K562 (cell line): Measurements from ENCODE around the gene ZMYND8. TPM values are rescaled to one million over a fixed set of nuclear protein-coding genes. Genes with fewer than 3 reads are reported as not detected.

Experiments
- C11orf30 ChIP-seq: fragments of 450-650 bp; IDR thresholded peaks from 2 replicates; pipeline ENCODE4 v1.6.1; 2016; ENCODE audit warnings: low read depth, mild to moderate bottlenecking
- EGR1 ChIP-seq: fragments of 450-650 bp; conservative IDR thresholded peaks from 2 replicates; pipeline ENCODE4 v1.6.1; 2017; ENCODE audit warnings: mild to moderate bottlenecking
- FOXM1 ChIP-seq, 2 experiments: fragments of 450-650 bp in 1 of 2; sonication (generic) in 1 of 2; formaldehyde crosslinking in 1 of 2; IDR thresholded peaks; 2 replicates each; pipeline versions ENCODE4 v1.6.1 to v1.9.0; 2017 to 2022; ENCODE audit warnings: low read depth in 2 of 2, mild to moderate bottlenecking in 2 of 2, missing genetic modification reagents in 1 of 2, moderate library complexity in 1 of 2
- GATA2 ChIP-seq: sonication (generic); formaldehyde crosslinking; IDR thresholded peaks from 2 replicates; pipeline ENCODE4 v1.4.0; 2020; ENCODE audit warnings: mild to moderate bottlenecking, missing genetic modification reagents
- KLF6 ChIP-seq: fragments of 250-450 bp; sonication (Bioruptor Pico); IDR thresholded peaks from 2 replicates; pipeline ENCODE4 v1.4.0; 2020; ENCODE audit warnings: mild to moderate bottlenecking, moderate library complexity, borderline replicate concordance
- L3MBTL2 ChIP-seq: fragments of 450-650 bp; IDR thresholded peaks from 2 replicates; pipeline ENCODE4 v1.6.1; 2016; ENCODE audit warnings: mild to moderate bottlenecking, moderate library complexity
- MAFG ChIP-seq: fragments of 450-650 bp; conservative IDR thresholded peaks from 2 replicates; pipeline ENCODE4 v1.6.1; 2016; ENCODE audit warnings: missing genetic modification characterization, missing compliant biosample characterization
- MCM2 ChIP-seq: fragments of 450-650 bp; IDR thresholded peaks from 2 replicates; pipeline ENCODE4 v1.6.1; 2017; ENCODE audit warnings: low read depth, mild to moderate bottlenecking
- MTA3 ChIP-seq: fragments of 450-650 bp; formaldehyde crosslinking; IDR thresholded peaks from 2 replicates; pipeline ENCODE4 v1.6.1; 2017; ENCODE audit warnings: mild to moderate bottlenecking, borderline replicate concordance
- NEUROD1 ChIP-seq: fragments of 150-350 bp; IDR thresholded peaks from 2 replicates; pipeline ENCODE4 v1.6.1; 2014; ENCODE audit warnings: borderline replicate concordance, low read length, low read depth; ENCODE audit not compliant: partially characterized antibody
- NFYB ChIP-seq: IDR thresholded peaks from 2 replicates; pipeline ENCODE4 v1.6.1; 2011; ENCODE audit warnings: mild to moderate bottlenecking, moderate library complexity; ENCODE audit not compliant: insufficient read length; ENCODE audit errors: extremely low read depth
- NRF1 ChIP-seq, 2 experiments: fragments of 450-650 bp; IDR thresholded peaks in 1 of 2; conservative IDR thresholded peaks in 1 of 2; 2 replicates each; pipeline ENCODE4 v1.6.1; 2014; ENCODE audit warnings: mild to moderate bottlenecking in 2 of 2
- POLR2AphosphoS2 ChIP-seq: IDR thresholded peaks from 2 replicates; pipeline ENCODE4 v1.6.1; 2012; ENCODE audit warnings: low read length, improper control_type of control experiment
- POLR3A ChIP-seq: IDR thresholded peaks from 2 replicates; pipeline ENCODE4 v1.6.1; 2011; ENCODE audit warnings: borderline replicate concordance, mild to moderate bottlenecking, moderate library complexity; ENCODE audit not compliant: insufficient read length, insufficient read depth; ENCODE audit errors: extremely low read depth
- PRPF4 ChIP-seq: fragments of 200-400 bp; formaldehyde crosslinking; IDR thresholded peaks from one replicate; pipeline ENCODE4 v1.6.1; 2017; ENCODE audit warnings: low read length, low read depth, mild to moderate bottlenecking; ENCODE audit not compliant: insufficient read depth, poor library complexity, severe bottlenecking
- RBM17 ChIP-seq: fragments of 200-400 bp; formaldehyde crosslinking; IDR thresholded peaks from 2 replicates; pipeline ENCODE4 v1.6.1; 2017; ENCODE audit warnings: low read depth, mild to moderate bottlenecking, low read length, borderline replicate concordance
- RBM34 ChIP-seq: fragments of 200-400 bp; formaldehyde crosslinking; IDR thresholded peaks from 2 replicates; pipeline ENCODE4 v1.6.1; 2018; ENCODE audit warnings: low read length, borderline replicate concordance; ENCODE audit not compliant: insufficient read depth
- SAFB2 ChIP-seq: fragments of 200-400 bp; formaldehyde crosslinking; IDR thresholded peaks from 2 replicates; pipeline ENCODE4 v1.6.1; 2018; ENCODE audit warnings: borderline replicate concordance, low read length, low read depth, moderate library complexity; ENCODE audit not compliant: severe bottlenecking
- SMAD3 ChIP-seq: fragments of 450-650 bp; formaldehyde crosslinking; conservative IDR thresholded peaks from 2 replicates; pipeline ENCODE4 v1.4.0; 2020; ENCODE audit warnings: mild to moderate bottlenecking
- SMAD4 ChIP-seq: fragments of 250-450 bp; sonication (Bioruptor Pico); conservative IDR thresholded peaks from 2 replicates; pipeline ENCODE4 v1.8.0; 2021; ENCODE audit warnings: inconsistent platforms, mild to moderate bottlenecking, moderate library complexity
- TAF9B ChIP-seq: fragments of 450-650 bp; IDR thresholded peaks from 2 replicates; pipeline ENCODE4 v1.6.1; 2018; ENCODE audit warnings: mild to moderate bottlenecking; ENCODE audit not compliant: partially characterized antibody
- TARDBP ChIP-seq: fragments of 450-650 bp; IDR thresholded peaks from 2 replicates; pipeline ENCODE4 v1.6.1; 2016
- XRCC3 ChIP-seq: fragments of 450-650 bp; IDR thresholded peaks from 2 replicates; pipeline ENCODE4 v1.6.1; 2017; ENCODE audit warnings: mild to moderate bottlenecking, moderate library complexity
- ZNF668 ChIP-seq: fragments of 250-450 bp; sonication (Bioruptor Pico); IDR thresholded peaks from 2 replicates; pipeline ENCODE4 v1.8.0; 2022; ENCODE audit warnings: mild to moderate bottlenecking, inconsistent platforms
- ZNF764 ChIP-seq: fragments of 250-450 bp; sonication (Bioruptor Pico); IDR thresholded peaks from 2 replicates; pipeline ENCODE4 v1.4.0; 2020; ENCODE audit warnings: low read depth, mild to moderate bottlenecking, moderate library complexity
- polyA plus RNA-seq, 8 experiments: library from polyadenylated mRNA; depleted of rRNA in 4 of 8; stranded (reverse) in 5 of 8; unstranded in 3 of 8; fragments of >200 nt; fragmentation: Nextera tagmentation in 2 of 8; fragmentation: Illumina TruSeq in 1 of 8; extraction: Ambion mirVana in 2 of 8; extraction: Trizol in 1 of 8; gene quantifications; 2 replicates each; pipeline versions ENCODE4 v1.2.1 to v1.2.3, GENCODE V29; 2011 to 2014; ENCODE audit warnings: inconsistent platforms in 1 of 8, missing spikeins in 1 of 8
- total RNA-seq, 7 experiments: library from RNA; depleted of rRNA in 6 of 7; stranded (reverse); fragments of >200 nt in 6 of 7; fragmentation: Illumina TruSeq in 2 of 7; extraction: Trizol in 2 of 7; gene quantifications; 2 replicates each; pipeline versions ENCODE4 v1.2.1 to v1.2.3, GENCODE V29; 2011 to 2021; ENCODE audit warnings: low replicate concordance in 1 of 7
- TF ChIP-seq, protein P1 (sequence below), 2 experiments: fragments of 250-450 bp in 1 of 2; fragments of 450-650 bp in 1 of 2; sonication (Bioruptor Pico) in 1 of 2; IDR thresholded peaks; 2 replicates each; pipeline versions ENCODE4 v1.6.1 to v1.8.0; 2016 to 2021; ENCODE audit warnings: mild to moderate bottlenecking in 2 of 2, moderate library complexity in 2 of 2, missing compliant biosample characterization in 1 of 2, missing genetic modification characterization in 1 of 2
- TF ChIP-seq, protein P2 (sequence below): fragments of 250-450 bp; sonication (Bioruptor Pico); IDR thresholded peaks from 2 replicates; pipeline ENCODE4 v1.5.0; 2021

ZMYND8 gene
- total and polyA plus RNA-seq, 9 of the 15 experiments (the other 6 are each of a cell fraction or from before 2014, with no cell fraction given): 31.8 to 148 (median 71.9) TPM

DNA sequence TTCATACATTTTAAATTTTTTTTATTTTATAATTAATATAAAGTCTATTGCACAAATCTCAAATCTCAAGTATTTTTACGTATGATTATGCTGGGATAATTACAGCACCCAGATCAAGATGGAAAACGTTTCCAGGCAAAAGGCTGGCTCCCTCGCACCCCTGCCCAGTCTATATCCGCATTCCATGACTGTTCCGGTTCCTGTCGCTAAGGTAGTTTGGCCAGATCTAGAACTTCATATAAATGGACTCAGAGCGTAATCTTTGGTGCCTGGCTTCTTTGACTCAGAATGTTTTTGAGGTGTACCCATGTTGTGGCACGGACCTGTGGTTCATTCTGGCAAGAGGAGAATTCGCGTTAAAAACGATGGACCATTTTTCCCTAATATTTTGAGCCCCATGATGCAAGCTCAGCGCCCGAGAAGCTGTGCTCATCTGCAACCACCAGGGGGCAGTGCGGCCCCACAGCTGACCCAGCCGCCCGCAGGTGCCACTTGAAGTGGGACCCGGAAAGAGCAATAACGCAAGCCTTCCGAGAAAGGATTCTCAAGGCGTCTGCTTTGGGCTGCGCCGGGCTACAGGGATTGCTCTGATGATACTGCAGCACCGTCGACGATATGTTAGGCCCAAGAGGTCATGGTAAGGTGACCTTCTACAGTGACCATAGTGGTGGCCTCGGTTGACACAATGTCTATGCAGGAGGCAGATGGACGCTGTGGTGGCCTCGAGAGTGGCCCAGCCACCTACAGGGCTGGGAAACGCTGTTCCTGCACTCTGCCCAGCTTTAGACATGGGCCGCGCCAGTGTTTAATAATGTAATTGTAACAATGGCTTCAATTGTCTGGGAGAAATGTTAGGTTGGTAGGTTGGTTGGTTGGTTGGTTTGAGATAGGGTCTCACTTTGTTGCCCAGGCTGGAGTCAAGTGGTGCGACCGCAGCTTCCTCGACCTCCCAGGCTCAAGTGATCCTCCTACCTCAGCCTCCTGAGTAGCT is 160.1 kb downstream of the ZMYND8 start (continued):
- no peak for TF ChIP-seq KLF6
- TF ChIP-seq NEUROD1: peak; percentile 28
- TF ChIP-seq RBM34: no peak
- no peak for TF ChIP-seq SMAD3
- TF ChIP-seq POLR3A: no peak
- TF ChIP-seq SMAD4 (CRISPR knock-in tag): peak; percentile 37; the same call in 1 of the 2 replicates
- TF ChIP-seq PRPF4: no peak
- TF ChIP-seq GATA2 (CRISPR knock-in tag): no peak
- no peak for TF ChIP-seq RBM17
- TF ChIP-seq NFYB: no peak
- peak; percentile 74; the same call in 1 of the 2 replicates for TF ChIP-seq L3MBTL2
- TF ChIP-seq MCM2: no peak
- TF ChIP-seq SAFB2: no peak
- TF ChIP-seq NRF1 (conservative IDR thresholded peaks at IDR 0.05 in 1 of 2, IDR thresholded peaks at IDR 0.05 in 1 of 2): peak; percentile 36 to 54
- TF ChIP-seq, protein P1, sequence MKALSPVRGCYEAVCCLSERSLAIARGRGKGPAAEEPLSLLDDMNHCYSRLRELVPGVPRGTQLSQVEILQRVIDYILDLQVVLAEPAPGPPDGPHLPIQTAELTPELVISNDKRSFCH (CRISPR knock-in tag; IDR thresholded peaks at IDR 0.05): no peak
- TF ChIP-seq, protein P1 (tag; IDR thresholded peaks at IDR 0.05): no peak
- no peak for TF ChIP-seq XRCC3
- 0 out of 2 replicates have a peak, but pooled peaks have one; percentile 13 for TF ChIP-seq MAFG (tag)
- no peak for TF ChIP-seq POLR2AphosphoS2
- no peak for TF ChIP-seq TAF9B
- no peak for TF ChIP-seq ZNF764 (CRISPR knock-in tag)
- TF ChIP-seq, protein P2, sequence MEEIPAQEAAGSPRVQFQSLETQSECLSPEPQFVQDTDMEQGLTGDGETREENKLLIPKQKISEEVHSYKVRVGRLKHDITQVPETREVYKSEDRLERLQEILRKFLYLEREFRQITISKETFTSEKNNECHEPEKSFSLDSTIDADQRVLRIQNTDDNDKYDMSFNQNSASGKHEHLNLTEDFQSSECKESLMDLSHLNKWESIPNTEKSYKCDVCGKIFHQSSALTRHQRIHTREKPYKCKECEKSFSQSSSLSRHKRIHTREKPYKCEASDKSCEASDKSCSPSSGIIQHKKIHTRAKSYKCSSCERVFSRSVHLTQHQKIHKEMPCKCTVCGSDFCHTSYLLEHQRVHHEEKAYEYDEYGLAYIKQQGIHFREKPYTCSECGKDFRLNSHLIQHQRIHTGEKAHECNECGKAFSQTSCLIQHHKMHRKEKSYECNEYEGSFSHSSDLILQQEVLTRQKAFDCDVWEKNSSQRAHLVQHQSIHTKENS (CRISPR knock-in tag): no peak
- no peak for TF ChIP-seq FOXM1 (IDR thresholded peaks at IDR 0.05; ENCODE audit: low read depth)
- no peak for TF ChIP-seq FOXM1 (CRISPR knock-in tag; IDR thresholded peaks at IDR 0.05; ENCODE audit: low read depth)
- no peak for TF ChIP-seq C11orf30
- no peak for TF ChIP-seq EGR1
- 0 out of 2 replicates have a peak, but pooled peaks have one; percentile 45 for TF ChIP-seq MTA3
- TF ChIP-seq TARDBP: peak; percentile 87; the same call in 1 of the 2 replicates
- TF ChIP-seq ZNF668 (CRISPR knock-in tag): no peak
